Effector memory CD8-positive, alpha-beta T cell (primary cell): ENCODE results near the gene SYT8.

Experiments used
- ATAC-seq: fragments of 150-1000 bp; cut with Tn5 transposase; replicated peaks from 2 replicates; pipeline ENCODE4 v1.10.0; 2021; ENCODE audit warnings: mild to moderate bottlenecking, moderate library complexity
- DNase-seq, 3 experiments: peaks; one replicate each; pipeline ENCODE4 v3.0.0; 2021
- H3K27ac Mint-ChIP-seq, 2 donors: one replicate each; pipeline ENCODE4 v1.8.0; 2022; ENCODE audit warnings: mild to moderate bottlenecking in 2 of 2, mixed read lengths in 2 of 2, moderate library complexity in 2 of 2
- H3K27me3 Mint-ChIP-seq, 2 donors: one replicate each; pipeline ENCODE4 v1.8.0; 2022; ENCODE audit warnings: mixed read lengths in 2 of 2
- H3K36me3 Mint-ChIP-seq: one replicate; pipeline ENCODE4 v1.8.0; 2022; ENCODE audit warnings: mild to moderate bottlenecking, moderate library complexity, mixed read lengths; ENCODE audit not compliant: insufficient read depth
- H3K4me1 Mint-ChIP-seq, 2 donors: one replicate each; pipeline ENCODE4 v1.8.0; 2022; ENCODE audit warnings: low read depth in 2 of 2, mixed read lengths in 2 of 2
- H3K4me3 Mint-ChIP-seq, 2 donors: one replicate each; pipeline ENCODE4 v1.8.0; 2022; ENCODE audit warnings: mild to moderate bottlenecking in 2 of 2, mixed read lengths in 2 of 2, moderate library complexity in 2 of 2
- H3K9me3 Mint-ChIP-seq, 2 donors: one replicate each; pipeline ENCODE4 v1.8.0; 2022; ENCODE audit warnings: mixed read lengths in 2 of 2

SYT8 gene

GRCh38 chr11:1822648-1823375 is 12.0 kb upstream of the SYT8 start:
- Mint-ChIP-seq H3K36me3 (no peaks in the 10 kb centered on the region), H3K4me3 (no peak overlapping the region), H3K27ac (no peak overlapping the region), H3K27me3 (peaks cover 5 to 24% of the 10 kb centered on the region in 2 donors), H3K4me1 (no peaks in the 10 kb centered on the region), H3K9me3 (peaks cover 0 to 3% of the 10 kb centered on the region in 2 donors)
- ATAC-seq = no peak
- DNase-seq = no peak

DNA sequence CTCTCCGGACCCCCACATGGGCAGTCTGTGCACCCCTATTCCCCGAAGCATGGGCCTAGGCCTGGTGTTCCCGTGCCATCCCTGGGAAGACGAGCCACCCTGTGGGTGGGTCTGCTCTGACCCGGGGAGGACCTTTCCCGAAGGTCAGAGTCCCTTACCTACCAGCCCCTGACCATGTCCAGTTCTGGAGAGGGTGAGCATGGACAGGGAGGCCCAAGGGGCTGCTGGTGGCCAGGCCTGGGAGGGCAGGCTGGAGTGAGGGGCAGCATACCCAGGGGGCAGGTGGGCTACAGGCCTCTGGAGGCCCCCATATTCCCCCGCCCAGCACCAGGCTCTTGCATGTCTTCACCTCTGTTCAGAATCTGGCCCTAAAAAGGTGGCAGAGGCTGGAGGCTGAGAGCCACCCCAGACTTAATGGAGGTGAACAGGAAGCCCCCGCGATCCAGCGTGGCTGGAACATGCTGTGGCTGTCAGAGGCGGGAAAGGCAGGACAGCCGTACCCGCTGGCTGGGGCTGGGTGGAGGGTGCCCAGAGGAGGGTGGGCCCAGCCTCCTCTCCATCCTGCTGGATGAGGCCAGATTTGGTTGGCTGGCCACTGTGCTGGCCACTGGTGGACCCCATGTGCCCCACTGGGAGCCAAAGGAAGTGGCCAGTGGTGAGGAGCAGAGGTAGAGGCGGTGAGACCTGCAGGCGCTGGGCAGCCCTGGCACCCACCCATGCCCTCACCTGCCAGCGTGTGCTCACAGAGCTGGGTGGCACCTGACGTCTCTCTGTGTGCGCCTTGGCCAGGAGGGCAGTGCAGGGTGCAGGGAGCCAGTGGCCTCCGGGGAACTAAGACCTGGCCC is 11.2 kb upstream of the SYT8 start:
- Mint-ChIP-seq H3K36me3 (no peaks in the 10 kb centered on the region), H3K4me3 (no peak overlapping the region), H3K27ac (no peak overlapping the region), H3K27me3 (peaks cover 5 to 31% of the 10 kb centered on the region in 2 donors), H3K9me3 (peaks cover 0 to 3% of the 10 kb centered on the region in 2 donors), H3K4me1 (no peaks in the 10 kb centered on the region)
- no peak for DNase-seq
- no peak for ATAC-seq

GRCh38 chr11:1824221-1825038 is 10.4 kb upstream of the SYT8 start:
- H3K27me3 Mint-ChIP-seq = peaks cover 5 to 40% of the 10 kb centered on the region in 2 donors
- H3K4me1 Mint-ChIP-seq = peaks cover 0 to 2% of the 10 kb centered on the region in 2 donors
- no peak for ATAC-seq
- no peak overlapping the region for H3K27ac Mint-ChIP-seq
- DNase-seq = no peak
- H3K4me3 Mint-ChIP-seq = no peak overlapping the region
- peaks cover 0 to 2% of the 10 kb centered on the region in 2 donors for H3K9me3 Mint-ChIP-seq
- no peaks in the 10 kb centered on the region for H3K36me3 Mint-ChIP-seq

DNA sequence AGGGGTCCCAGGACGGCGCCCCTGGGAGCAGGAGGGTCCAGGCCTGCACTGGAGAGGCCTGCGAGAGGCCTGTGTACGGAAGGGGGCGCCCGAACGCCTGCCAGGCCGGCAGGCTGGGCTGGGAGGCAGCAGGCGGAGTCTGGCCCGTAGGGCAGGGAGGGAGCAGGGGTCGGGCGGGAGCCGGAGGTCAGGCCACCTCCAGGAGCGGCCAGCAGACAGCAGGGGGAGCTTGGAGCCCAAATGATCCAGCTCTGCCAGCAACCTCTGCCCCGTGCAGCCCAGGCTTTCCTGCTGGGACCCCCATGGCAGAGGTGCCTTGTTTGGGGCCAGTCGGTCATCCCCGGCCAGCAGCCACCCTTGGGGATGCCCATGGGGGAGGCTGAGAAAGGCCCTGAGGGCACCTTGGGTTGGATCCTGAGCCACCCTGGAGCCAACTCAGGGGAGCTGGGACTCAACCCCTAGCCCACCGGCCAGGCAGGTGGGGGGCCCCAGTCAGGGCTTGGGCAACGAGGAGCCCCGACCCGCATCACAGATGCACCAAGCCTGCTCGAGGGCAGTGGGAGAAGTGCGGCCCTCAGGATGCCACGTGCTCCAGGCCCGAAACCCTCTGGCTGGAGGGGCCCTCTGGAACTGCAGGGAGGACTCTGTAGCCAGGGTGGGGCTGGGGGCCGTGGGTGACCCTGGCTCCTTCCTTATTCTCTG is 9.6 kb upstream of the SYT8 start:
- peaks cover 0 to 2% of the 10 kb centered on the region in 2 donors for H3K4me1 Mint-ChIP-seq
- no peak overlapping the region for H3K4me3 Mint-ChIP-seq
- H3K27me3 Mint-ChIP-seq = peaks cover 5 to 47% of the 10 kb centered on the region in 2 donors
- DNase-seq = no peak
- H3K9me3 Mint-ChIP-seq = no peaks in the 10 kb centered on the region
- H3K27ac Mint-ChIP-seq = no peak overlapping the region
- no peak for ATAC-seq
- no peaks in the 10 kb centered on the region for H3K36me3 Mint-ChIP-seq

DNA sequence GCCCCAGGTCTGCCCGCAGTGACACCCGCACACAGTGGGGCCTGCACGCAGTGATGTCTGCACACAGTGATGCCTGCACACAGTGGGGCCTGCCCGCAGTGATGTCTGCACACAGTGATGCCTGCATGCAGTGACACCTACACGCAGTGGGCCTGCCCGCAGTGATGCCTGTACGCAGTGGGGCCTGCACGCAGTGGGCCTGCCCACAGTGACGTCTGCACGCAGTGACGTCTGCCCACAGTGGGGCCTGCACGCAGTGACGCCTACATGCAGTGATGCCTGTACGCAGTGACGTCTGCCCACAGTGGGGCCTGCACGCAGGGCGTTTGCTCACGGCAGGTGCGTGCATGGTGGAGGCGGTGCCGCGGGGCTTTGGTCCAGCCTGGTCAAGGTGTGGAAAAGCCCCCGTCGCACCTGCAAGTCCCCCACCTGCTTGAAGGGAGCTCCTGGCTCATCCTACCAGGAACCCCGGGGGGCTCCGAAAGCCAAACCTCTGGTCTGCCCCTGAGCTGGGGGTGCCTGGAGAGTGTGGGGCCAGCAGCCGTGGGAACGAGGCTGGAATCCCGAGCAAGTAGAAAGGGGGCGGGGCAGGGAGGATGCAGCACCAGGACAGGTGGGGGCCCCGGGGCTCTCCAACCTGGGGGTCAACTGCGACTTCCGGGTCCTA is 8.9 kb upstream of the SYT8 start:
- ATAC-seq (no peak), DNase-seq (no peak)
- Mint-ChIP-seq H3K9me3 (no peaks in the 10 kb centered on the region), H3K4me3 (no peak overlapping the region), H3K36me3 (no peaks in the 10 kb centered on the region), H3K27me3 (peaks cover 5 to 55% of the 10 kb centered on the region in 2 donors), H3K27ac (no peak overlapping the region), H3K4me1 (peaks cover 0 to 2% of the 10 kb centered on the region in 2 donors)

DNA sequence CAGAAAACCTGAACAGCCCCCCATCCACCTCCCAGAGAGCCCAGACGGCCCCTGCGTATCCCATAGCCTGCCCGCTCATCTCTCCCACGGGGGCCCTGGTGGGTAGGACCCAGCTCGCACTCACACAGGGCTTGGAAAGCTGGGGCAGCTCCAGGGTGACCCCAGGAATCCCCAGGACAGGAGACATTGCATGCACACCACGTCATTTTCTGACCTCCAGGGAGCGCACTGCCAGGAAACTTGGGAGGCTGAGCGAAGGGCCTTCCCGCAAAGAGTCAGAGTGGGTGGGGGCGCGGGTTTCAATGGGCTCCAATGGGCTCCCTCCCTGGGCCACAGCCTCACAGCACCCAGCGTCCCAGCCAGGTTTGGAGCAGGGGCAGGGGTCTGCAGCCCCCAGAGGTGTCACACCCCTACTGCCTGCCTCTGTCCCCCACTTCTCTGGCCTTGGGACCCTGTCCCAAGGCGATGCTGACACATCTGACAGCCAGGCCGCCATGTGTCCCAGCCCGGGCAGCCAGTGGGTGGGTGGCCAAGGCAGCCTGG is 8.2 kb upstream of the SYT8 start:
- no peak for DNase-seq
- peaks cover 2% of the 10 kb centered on the region for H3K36me3 Mint-ChIP-seq
- no peak overlapping the region for H3K4me3 Mint-ChIP-seq
- ATAC-seq = no peak
- H3K4me1 Mint-ChIP-seq = peaks cover 0 to 2% of the 10 kb centered on the region in 2 donors
- H3K9me3 Mint-ChIP-seq = no peaks in the 10 kb centered on the region
- no peak overlapping the region for H3K27ac Mint-ChIP-seq
- H3K27me3 Mint-ChIP-seq = peaks cover 5 to 60% of the 10 kb centered on the region in 2 donors

- no peak for DNase-seq
- Mint-ChIP-seq H3K27me3 (peaks cover 11 to 66% of the 10 kb centered on the region in 2 donors), H3K36me3 (peaks cover 5% of the 10 kb centered on the region), H3K4me1 (peaks cover 0 to 5% of the 10 kb centered on the region in 2 donors), H3K27ac (no peak overlapping the region), H3K9me3 (no peaks in the 10 kb centered on the region), H3K4me3 (no peak overlapping the region)
- ATAC-seq = no peak
These were observed 7.5 kb upstream of the SYT8 start for GRCh38 chr11:1827095-1827813.

- peaks cover 5% of the 10 kb centered on the region for H3K36me3 Mint-ChIP-seq
- H3K27ac Mint-ChIP-seq = no peak overlapping the region
- H3K4me1 Mint-ChIP-seq = peaks cover 0 to 6% of the 10 kb centered on the region in 2 donors
These were observed 6.9 kb upstream of the SYT8 start for GRCh38 chr11:1827931-1828330.

DNA sequence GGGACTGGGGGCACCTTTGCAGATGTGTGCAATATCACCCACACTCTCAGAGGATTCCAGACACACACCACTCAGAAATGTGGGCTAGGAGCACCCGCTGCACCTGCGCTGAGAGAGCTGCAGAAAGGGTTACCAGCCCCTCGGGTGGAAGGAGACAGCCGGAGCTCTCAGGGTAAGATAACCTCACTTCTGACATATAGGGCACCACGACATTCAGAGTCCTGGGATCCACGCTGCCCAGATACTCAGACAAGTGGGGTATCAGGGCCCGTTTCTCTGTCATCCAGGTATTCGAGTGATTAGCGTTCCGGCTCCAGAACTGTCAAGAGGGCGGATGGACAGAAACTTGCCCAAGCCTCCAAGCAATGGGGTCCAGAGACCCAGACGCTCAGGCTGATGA is 6.2 kb upstream of the SYT8 start:
- Mint-ChIP-seq H3K27me3 (peaks cover 11 to 74% of the 10 kb centered on the region in 2 donors), H3K9me3 (no peaks in the 10 kb centered on the region), H3K4me3 (no peak overlapping the region), H3K4me1 (peaks cover 0 to 6% of the 10 kb centered on the region in 2 donors), H3K36me3 (peaks cover 5% of the 10 kb centered on the region), H3K27ac (no peak overlapping the region)
- DNase-seq (no peak), ATAC-seq (no peak)

More at GRCh38 chr11:1827931-1828330, 6.9 kb upstream of the SYT8 start:
- H3K27me3 Mint-ChIP-seq = peaks cover 11 to 68% of the 10 kb centered on the region in 2 donors
- ATAC-seq (no peak), DNase-seq (no peak)
- H3K4me3 Mint-ChIP-seq = no peak overlapping the region
- no peaks in the 10 kb centered on the region for H3K9me3 Mint-ChIP-seq

DNA sequence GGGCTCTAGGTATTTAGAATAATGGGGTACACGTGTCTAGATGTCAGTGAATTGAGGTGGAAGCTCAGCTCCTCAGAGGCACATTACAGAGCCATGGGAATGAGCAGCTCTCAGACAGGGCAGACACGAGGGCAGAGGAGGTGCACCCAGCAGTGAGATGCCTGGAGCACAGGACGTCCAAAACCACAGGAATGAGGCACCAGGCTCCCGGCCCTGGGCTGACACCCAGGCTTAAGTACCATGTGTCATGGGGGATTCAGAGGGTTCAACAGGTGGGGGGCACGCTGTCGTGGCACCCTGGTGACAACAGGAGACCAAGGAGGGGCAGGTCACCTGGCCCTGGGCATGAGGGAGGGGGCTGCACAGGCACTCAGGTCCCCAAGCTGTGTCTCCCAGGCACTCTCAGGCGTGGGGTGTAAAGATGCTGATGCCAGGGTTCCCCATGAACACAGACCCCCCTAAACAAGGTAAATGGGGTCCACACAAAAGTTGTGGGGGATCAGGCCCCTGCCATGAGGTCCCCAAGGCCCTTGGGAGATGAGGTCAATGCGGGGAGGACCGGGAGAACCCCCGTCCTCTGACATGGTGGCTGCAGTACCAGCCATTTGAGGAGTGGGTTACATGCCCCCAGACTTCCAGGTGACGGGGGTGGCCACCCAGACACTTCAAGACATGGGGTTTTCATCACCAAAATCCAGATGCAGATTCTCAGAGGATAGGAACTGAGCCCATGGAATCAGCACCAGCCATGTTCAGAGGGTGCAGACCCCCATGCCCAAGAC is 5.6 kb upstream of the SYT8 start:
- Mint-ChIP-seq H3K36me3 (peaks cover 5% of the 10 kb centered on the region), H3K27me3 (peaks cover 11 to 75% of the 10 kb centered on the region in 2 donors), H3K4me3 (no peak overlapping the region), H3K27ac (no peak overlapping the region), H3K4me1 (peaks cover 0 to 6% of the 10 kb centered on the region in 2 donors), H3K9me3 (no peaks in the 10 kb centered on the region)
- DNase-seq (no peak), ATAC-seq (no peak)

DNA sequence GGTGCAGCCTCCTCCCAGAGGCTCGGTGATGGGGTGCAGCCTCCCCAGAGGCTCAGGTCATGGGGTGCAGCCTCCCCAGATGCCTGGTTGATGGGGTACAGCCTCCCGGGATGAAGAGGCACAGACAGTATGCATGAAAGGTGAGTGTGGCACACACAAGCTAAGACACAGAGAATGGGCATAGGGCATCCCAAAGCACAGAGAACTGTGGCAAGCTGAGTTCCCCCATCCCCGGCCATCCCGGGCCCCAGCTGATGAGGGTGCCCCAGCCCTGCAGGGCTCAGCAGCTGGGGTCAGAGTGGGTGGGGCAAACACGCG is 4.8 kb upstream of the SYT8 start:
- Mint-ChIP-seq H3K36me3 (peaks cover 5% of the 10 kb centered on the region), H3K27ac (no peak overlapping the region), H3K4me1 (peaks cover 0 to 6% of the 10 kb centered on the region in 2 donors), H3K4me3 (no peak overlapping the region), H3K9me3 (no peaks in the 10 kb centered on the region), H3K27me3 (peaks cover 11 to 78% of the 10 kb centered on the region in 2 donors)
- ATAC-seq (no peak), DNase-seq (no peak)
